Thyroid gland (tissue), 4 donors: ENCODE measurements around the gene CDPF1.

ENCODE experiments used
- POLR2A ChIP-seq, 2 donors: fragments of 450-650 bp; IDR thresholded peaks; one replicate each; pipeline ENCODE4 v1.6.1; 2017; ENCODE audit warnings: antibody characterized with exemption in 2 of 2, mild to moderate bottlenecking in 2 of 2, moderate library complexity in 1 of 2
- TF ChIP-seq, protein P1 (sequence below), 6 experiments: fragments of 200-600 bp in 3 of 6; fragments of 450-650 bp in 3 of 6; sonication (generic) in 3 of 6; IDR thresholded peaks; one replicate each; pipeline ENCODE4 v1.5.1; 2016 to 2019; ENCODE audit warnings: antibody characterized with exemption in 6 of 6, mild to moderate bottlenecking in 2 of 6, inconsistent platforms in 1 of 6, moderate library complexity in 1 of 6

DNA sequence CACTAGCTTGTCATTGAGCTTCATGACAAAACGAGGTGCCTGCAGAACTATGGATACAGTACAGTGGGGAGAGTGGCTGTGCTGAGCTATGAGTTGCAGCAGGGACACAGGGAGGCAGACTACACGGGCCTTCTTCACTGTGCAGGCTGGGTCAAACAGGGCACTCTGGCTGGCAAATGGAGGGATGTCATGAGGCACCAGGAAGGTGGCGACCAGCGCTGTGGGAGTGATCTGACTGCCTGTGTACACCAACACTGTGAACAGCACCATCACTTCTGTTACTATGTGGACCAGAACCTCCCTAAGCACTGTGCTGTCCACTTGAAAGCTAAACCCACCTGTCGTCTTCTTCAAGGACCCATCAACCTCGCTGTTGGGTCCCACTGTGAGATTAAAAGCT lies 9.9 kb upstream of the CDPF1 start:
- TF ChIP-seq, protein P1, sequence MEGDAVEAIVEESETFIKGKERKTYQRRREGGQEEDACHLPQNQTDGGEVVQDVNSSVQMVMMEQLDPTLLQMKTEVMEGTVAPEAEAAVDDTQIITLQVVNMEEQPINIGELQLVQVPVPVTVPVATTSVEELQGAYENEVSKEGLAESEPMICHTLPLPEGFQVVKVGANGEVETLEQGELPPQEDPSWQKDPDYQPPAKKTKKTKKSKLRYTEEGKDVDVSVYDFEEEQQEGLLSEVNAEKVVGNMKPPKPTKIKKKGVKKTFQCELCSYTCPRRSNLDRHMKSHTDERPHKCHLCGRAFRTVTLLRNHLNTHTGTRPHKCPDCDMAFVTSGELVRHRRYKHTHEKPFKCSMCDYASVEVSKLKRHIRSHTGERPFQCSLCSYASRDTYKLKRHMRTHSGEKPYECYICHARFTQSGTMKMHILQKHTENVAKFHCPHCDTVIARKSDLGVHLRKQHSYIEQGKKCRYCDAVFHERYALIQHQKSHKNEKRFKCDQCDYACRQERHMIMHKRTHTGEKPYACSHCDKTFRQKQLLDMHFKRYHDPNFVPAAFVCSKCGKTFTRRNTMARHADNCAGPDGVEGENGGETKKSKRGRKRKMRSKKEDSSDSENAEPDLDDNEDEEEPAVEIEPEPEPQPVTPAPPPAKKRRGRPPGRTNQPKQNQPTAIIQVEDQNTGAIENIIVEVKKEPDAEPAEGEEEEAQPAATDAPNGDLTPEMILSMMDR (IDR thresholded peaks at IDR 0.05), result no peak
- TF ChIP-seq POLR2A (IDR thresholded peaks at IDR 0.05), result no peak
